K562 (cell line): Measurements from ENCODE around the gene HSPB6. TPM values are rescaled to one million over a fixed set of nuclear protein-coding genes. Genes with fewer than 3 reads are reported as not detected.

ENCODE experiments used
- CBX8 ChIP-seq: fragments of 200-600 bp; sonication (generic); IDR thresholded peaks from 2 replicates; pipeline ENCODE4 v1.6.1; 2012; ENCODE audit warnings: borderline replicate concordance, mixed run types, low read depth, mild to moderate bottlenecking, moderate library complexity, mixed read lengths, low read length, control low read depth, inconsistent platforms; ENCODE audit not compliant: poor library complexity, severe bottlenecking; ENCODE audit errors: extremely low read depth
- COPS2 ChIP-seq: fragments of 450-650 bp; conservative IDR thresholded peaks from 2 replicates; pipeline ENCODE4 v1.6.1; 2016; ENCODE audit warnings: mild to moderate bottlenecking, moderate library complexity
- EZH2 ChIP-seq: IDR thresholded peaks from 2 replicates; pipeline ENCODE4 v1.6.1; 2012; ENCODE audit warnings: low read depth, mild to moderate bottlenecking, inconsistent platforms, low read length, borderline replicate concordance
- MED1 ChIP-seq: sonication (generic); formaldehyde crosslinking; IDR thresholded peaks from 2 replicates; pipeline ENCODE4 v1.8.1; 2023; ENCODE audit warnings: missing genetic modification reagents, borderline replicate concordance
- MTA1 ChIP-seq: fragments of 450-650 bp; IDR thresholded peaks from 2 replicates; pipeline ENCODE4 v1.6.1; 2017; ENCODE audit warnings: borderline replicate concordance
- MXI1 ChIP-seq: IDR thresholded peaks from 2 replicates; pipeline ENCODE4 v1.6.1; 2011; ENCODE audit warnings: low read depth, mild to moderate bottlenecking, improper control_type of control experiment, low read length
- NRF1 ChIP-seq, 2 experiments: fragments of 450-650 bp; IDR thresholded peaks in 1 of 2; conservative IDR thresholded peaks in 1 of 2; 2 replicates each; pipeline ENCODE4 v1.6.1; 2014; ENCODE audit warnings: mild to moderate bottlenecking in 2 of 2
- SMARCC2 ChIP-seq: fragments of 450-650 bp; IDR thresholded peaks from 2 replicates; pipeline ENCODE4 v1.6.1; 2017; ENCODE audit warnings: antibody characterized with exemption, moderate library complexity, mild to moderate bottlenecking, low read depth
- SMC3 ChIP-seq: conservative IDR thresholded peaks from 2 replicates; pipeline ENCODE4 v1.6.1; 2011; ENCODE audit warnings: low read depth, low read length, improper control_type of control experiment; ENCODE audit not compliant: insufficient read depth
- SREBF1 ChIP-seq: fragments of 150-350 bp; IDR thresholded peaks from 2 replicates; pipeline ENCODE4 v1.6.1; 2014; ENCODE audit warnings: antibody characterized with exemption, low read depth, low read length, borderline replicate concordance
- TEAD1 ChIP-seq, 2 experiments: fragments of 450-650 bp in 1 of 2; sonication (generic) in 1 of 2; formaldehyde crosslinking; IDR thresholded peaks; 2 replicates each; pipeline versions ENCODE4 v1.4.0 to v1.8.0; 2020 to 2022; ENCODE audit warnings: mild to moderate bottlenecking in 2 of 2, missing genetic modification reagents in 1 of 2
- TEAD4 ChIP-seq, 2 experiments: sonication (generic) in 1 of 2; formaldehyde crosslinking in 1 of 2; IDR thresholded peaks; 2 replicates each; pipeline versions ENCODE4 v1.6.1 to v1.8.0; 2012 to 2022; ENCODE audit warnings: borderline replicate concordance in 1 of 2, inconsistent platforms in 1 of 2, low read length in 1 of 2, mild to moderate bottlenecking in 1 of 2, missing genetic modification reagents in 1 of 2
- U2AF1 ChIP-seq: fragments of 200-400 bp; formaldehyde crosslinking; optimal IDR thresholded peaks from 2 replicates; pipeline ENCODE3; 2017; ENCODE audit warnings: mild to moderate bottlenecking, low read depth, low read length, moderate library complexity
- ZFX ChIP-seq: sonication (generic); formaldehyde crosslinking; IDR thresholded peaks from 2 replicates; pipeline ENCODE4 v1.8.0; 2022; ENCODE audit warnings: mild to moderate bottlenecking, missing genetic modification reagents, moderate library complexity
- ZKSCAN3 ChIP-seq: fragments of 250-450 bp; sonication (Bioruptor Pico); IDR thresholded peaks from 2 replicates; pipeline ENCODE4 v1.4.0; 2020
- ZNF184 ChIP-seq: sonication (generic); formaldehyde crosslinking; IDR thresholded peaks from 2 replicates; pipeline ENCODE4 v1.5.0; 2020; ENCODE audit warnings: missing genetic modification reagents
- ZNF24 ChIP-seq: fragments of 450-650 bp; IDR thresholded peaks from 2 replicates; pipeline ENCODE4 v1.6.1; 2016
- ZNF778 ChIP-seq: fragments of 450-650 bp; formaldehyde crosslinking; IDR thresholded peaks from 2 replicates; pipeline ENCODE4 v1.4.0; 2020; ENCODE audit warnings: mild to moderate bottlenecking, moderate library complexity
- polyA plus RNA-seq, 8 experiments: library from polyadenylated mRNA; depleted of rRNA in 4 of 8; stranded (reverse) in 5 of 8; unstranded in 3 of 8; fragments of >200 nt; fragmentation: Nextera tagmentation in 2 of 8; fragmentation: Illumina TruSeq in 1 of 8; extraction: Ambion mirVana in 2 of 8; extraction: Trizol in 1 of 8; gene quantifications; 2 replicates each; pipeline versions ENCODE4 v1.2.1 to v1.2.3, GENCODE V29; 2011 to 2014; ENCODE audit warnings: inconsistent platforms in 1 of 8, missing spikeins in 1 of 8
- total RNA-seq, 7 experiments: library from RNA; depleted of rRNA in 6 of 7; stranded (reverse); fragments of >200 nt in 6 of 7; fragmentation: Illumina TruSeq in 2 of 7; extraction: Trizol in 2 of 7; gene quantifications; 2 replicates each; pipeline versions ENCODE4 v1.2.1 to v1.2.3, GENCODE V29; 2011 to 2021; ENCODE audit warnings: low replicate concordance in 1 of 7
- TF ChIP-seq, protein P1 (sequence below): fragments of 250-450 bp; sonication (Bioruptor Pico); IDR thresholded peaks from 2 replicates; pipeline ENCODE4 v1.4.0; 2020; ENCODE audit warnings: mild to moderate bottlenecking, moderate library complexity
- TF ChIP-seq, protein P2 (sequence below): fragments of 450-650 bp; formaldehyde crosslinking; IDR thresholded peaks from 2 replicates; pipeline ENCODE4 v1.4.0; 2020; ENCODE audit warnings: mild to moderate bottlenecking, mixed read lengths
- TF ChIP-seq, protein P3 (sequence below): fragments of 250-450 bp; sonication (Bioruptor Pico); IDR thresholded peaks from 2 replicates; pipeline ENCODE4 v1.4.0; 2020; ENCODE audit warnings: mild to moderate bottlenecking

HSPB6 gene
- total and polyA plus RNA-seq, 9 of the 15 experiments (the other 6 are each of a cell fraction or from before 2014, with no cell fraction given): 0.55 TPM; not detected in 8

DNA sequence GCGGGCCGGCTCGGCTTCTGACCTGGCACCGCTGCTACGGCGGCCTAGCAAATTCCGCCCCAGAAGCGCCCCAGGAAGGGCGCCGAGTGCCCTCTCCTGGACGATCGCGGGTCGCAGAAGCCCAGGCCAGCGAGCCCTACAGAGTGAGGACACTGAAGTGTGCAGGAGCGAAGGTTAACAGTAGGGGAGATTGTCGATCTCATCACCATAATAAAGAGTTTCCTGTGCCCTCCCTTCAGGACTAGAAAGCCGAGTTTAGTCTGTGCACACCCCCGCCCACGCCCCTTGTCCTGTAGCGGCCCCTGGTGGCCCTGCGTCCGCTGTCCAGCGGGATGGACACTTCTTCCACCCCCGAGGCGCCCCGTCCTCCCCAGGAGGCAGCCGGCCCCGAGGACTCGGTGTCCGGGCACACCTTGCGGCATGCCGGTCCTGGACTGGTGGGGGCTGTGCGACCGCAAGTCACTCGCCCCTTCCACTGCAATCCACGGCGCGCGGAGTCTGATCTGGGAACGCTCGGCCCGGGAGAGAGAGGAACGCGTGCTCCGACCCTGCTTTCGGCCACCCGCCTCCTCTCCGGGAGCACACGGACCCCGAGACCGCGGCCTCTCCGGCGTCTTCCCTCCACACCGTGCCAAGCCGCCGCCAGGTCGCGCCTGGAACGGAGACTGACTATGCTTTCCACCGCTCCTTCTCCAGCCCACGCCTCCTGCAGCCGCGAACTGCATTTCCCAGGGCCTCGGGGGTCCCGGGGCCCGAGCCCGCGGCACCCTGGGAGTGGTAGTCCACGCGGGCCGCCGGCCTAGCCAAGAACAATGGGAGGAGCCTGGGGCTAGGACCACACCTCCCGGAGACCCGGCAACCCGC is 39.8 kb downstream of the HSPB6 start (continued):
- TF ChIP-seq ZNF24: 0 out of 2 replicates have a peak, but pooled peaks have one; percentile 22
- TF ChIP-seq, protein P1, sequence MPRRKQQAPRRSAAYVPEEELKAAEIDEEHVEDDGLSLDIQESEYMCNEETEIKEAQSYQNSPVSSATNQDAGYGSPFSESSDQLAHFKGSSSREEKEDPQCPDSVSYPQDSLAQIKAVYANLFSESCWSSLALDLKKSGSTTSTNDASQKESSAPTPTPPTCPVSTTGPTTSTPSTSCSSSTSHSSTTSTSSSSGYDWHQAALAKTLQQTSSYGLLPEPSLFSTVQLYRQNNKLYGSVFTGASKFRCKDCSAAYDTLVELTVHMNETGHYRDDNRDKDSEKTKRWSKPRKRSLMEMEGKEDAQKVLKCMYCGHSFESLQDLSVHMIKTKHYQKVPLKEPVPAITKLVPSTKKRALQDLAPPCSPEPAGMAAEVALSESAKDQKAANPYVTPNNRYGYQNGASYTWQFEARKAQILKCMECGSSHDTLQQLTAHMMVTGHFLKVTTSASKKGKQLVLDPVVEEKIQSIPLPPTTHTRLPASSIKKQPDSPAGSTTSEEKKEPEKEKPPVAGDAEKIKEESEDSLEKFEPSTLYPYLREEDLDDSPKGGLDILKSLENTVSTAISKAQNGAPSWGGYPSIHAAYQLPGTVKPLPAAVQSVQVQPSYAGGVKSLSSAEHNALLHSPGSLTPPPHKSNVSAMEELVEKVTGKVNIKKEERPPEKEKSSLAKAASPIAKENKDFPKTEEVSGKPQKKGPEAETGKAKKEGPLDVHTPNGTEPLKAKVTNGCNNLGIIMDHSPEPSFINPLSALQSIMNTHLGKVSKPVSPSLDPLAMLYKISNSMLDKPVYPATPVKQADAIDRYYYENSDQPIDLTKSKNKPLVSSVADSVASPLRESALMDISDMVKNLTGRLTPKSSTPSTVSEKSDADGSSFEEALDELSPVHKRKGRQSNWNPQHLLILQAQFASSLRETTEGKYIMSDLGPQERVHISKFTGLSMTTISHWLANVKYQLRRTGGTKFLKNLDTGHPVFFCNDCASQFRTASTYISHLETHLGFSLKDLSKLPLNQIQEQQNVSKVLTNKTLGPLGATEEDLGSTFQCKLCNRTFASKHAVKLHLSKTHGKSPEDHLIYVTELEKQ (CRISPR knock-in tag): no peak
- TF ChIP-seq MXI1: no peak
- TF ChIP-seq SMC3: peak; percentile 74
- TF ChIP-seq SREBF1: no peak
- no peak for TF ChIP-seq ZKSCAN3 (CRISPR knock-in tag)
- peak; percentile 88 for TF ChIP-seq ZFX
- peak; percentile 33 to 61; a peak in 3 of 4 replicates for TF ChIP-seq NRF1 (conservative IDR thresholded peaks at IDR 0.05 in 1 of 2, IDR thresholded peaks at IDR 0.05 in 1 of 2)
- peak; percentile 40; the same call in 1 of the 2 replicates for TF ChIP-seq TEAD4 (IDR thresholded peaks at IDR 0.05; ENCODE audit: low read length)
- no peak for TF ChIP-seq TEAD4 (CRISPR knock-in tag; IDR thresholded peaks at IDR 0.05; ENCODE audit: borderline replicate concordance)
- TF ChIP-seq, protein P2, sequence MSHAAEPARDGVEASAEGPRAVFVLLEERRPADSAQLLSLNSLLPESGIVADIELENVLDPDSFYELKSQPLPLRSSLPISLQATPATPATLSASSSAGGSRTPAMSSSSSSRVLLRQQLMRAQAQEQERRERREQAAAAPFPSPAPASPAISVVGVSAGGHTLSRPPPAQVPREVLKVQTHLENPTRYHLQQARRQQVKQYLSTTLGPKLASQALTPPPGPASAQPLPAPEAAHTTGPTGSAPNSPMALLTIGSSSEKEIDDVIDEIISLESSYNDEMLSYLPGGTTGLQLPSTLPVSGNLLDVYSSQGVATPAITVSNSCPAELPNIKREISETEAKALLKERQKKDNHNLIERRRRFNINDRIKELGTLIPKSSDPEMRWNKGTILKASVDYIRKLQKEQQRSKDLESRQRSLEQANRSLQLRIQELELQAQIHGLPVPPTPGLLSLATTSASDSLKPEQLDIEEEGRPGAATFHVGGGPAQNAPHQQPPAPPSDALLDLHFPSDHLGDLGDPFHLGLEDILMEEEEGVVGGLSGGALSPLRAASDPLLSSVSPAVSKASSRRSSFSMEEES (CRISPR knock-in tag): no peak
- peak; percentile 66 for TF ChIP-seq U2AF1
- TF ChIP-seq SMARCC2: no peak
- no peak for TF ChIP-seq ZNF778 (CRISPR knock-in tag)
- no peak for TF ChIP-seq MED1 (CRISPR knock-in tag)
- no peak for TF ChIP-seq ZNF184 (CRISPR knock-in tag)
- TF ChIP-seq CBX8: no peak
- TF ChIP-seq COPS2: no peak
- no peak for TF ChIP-seq EZH2
- peak; percentile 78; the same call in 1 of the 2 replicates for TF ChIP-seq MTA1
- TF ChIP-seq TEAD1 (CRISPR knock-in tag; IDR thresholded peaks at IDR 0.05): peak; percentile 11 to 59; a peak in 2 of 4 replicates
- TF ChIP-seq, protein P3, sequence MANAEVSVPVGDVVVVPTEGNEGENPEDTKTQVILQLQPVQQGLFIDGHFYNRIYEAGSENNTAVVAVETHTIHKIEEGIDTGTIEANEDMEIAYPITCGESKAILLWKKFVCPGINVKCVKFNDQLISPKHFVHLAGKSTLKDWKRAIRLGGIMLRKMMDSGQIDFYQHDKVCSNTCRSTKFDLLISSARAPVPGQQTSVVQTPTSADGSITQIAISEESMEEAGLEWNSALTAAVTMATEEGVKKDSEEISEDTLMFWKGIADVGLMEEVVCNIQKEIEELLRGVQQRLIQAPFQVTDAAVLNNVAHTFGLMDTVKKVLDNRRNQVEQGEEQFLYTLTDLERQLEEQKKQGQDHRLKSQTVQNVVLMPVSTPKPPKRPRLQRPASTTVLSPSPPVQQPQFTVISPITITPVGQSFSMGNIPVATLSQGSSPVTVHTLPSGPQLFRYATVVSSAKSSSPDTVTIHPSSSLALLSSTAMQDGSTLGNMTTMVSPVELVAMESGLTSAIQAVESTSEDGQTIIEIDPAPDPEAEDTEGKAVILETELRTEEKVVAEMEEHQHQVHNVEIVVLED (CRISPR knock-in tag): peak; percentile 56
